Naive thymus-derived CD8-positive, alpha-beta T cell (primary cell): ENCODE data around the gene SYK. TPM values are rescaled to one million over a fixed set of nuclear protein-coding genes. Genes with fewer than 3 reads are reported as not detected.
A peak's percentile ranks its signal among the peaks of the same experiment; 100 is the strongest.

Experiments used
- ATAC-seq, 2 donors: fragments of 150-1000 bp; cut with Tn5 transposase in 1 of 2; sonication (Bioruptor Pico), chemical (Tn5 transposase) in 1 of 2; 1 replicate in 1 of 2; 2 replicates in 1 of 2; pipeline ENCODE4 v1.10.0; 2021; ENCODE audit warnings: mild to moderate bottlenecking in 2 of 2, moderate library complexity in 2 of 2
- POLR2A ChIA-PET: fragments of 350-600 bp; sonication (Branson Sonifier 250); formaldehyde crosslinking; loops from one replicate; lab custom pipeline; 2021; ENCODE audit warnings: antibody characterized with exemption; lab: Charles Lee
- DNase-seq, 10 donors: peaks; one replicate each; pipeline versions ENCODE4 v3.0.0 to v3.0.0-alpha.2; 2020 to 2022
- H3K27ac Mint-ChIP-seq, 10 donors: one replicate each; pipeline ENCODE4 v1.8.0; 2020 to 2022; ENCODE audit warnings: mild to moderate bottlenecking in 10 of 10, mixed read lengths in 10 of 10, moderate library complexity in 4 of 10, inconsistent platforms in 1 of 10
- H3K27me3 Mint-ChIP-seq, 5 donors: one replicate each; pipeline ENCODE4 v1.8.0; 2021 to 2022; ENCODE audit warnings: mixed read lengths in 5 of 5
- H3K36me3 Mint-ChIP-seq, 3 donors: one replicate each; pipeline ENCODE4 v1.8.0; 2020 to 2022; ENCODE audit warnings: mixed read lengths in 3 of 3, mild to moderate bottlenecking in 2 of 3, inconsistent platforms in 1 of 3
- H3K4me1 Mint-ChIP-seq, 4 donors: one replicate each; pipeline ENCODE4 v1.8.0; 2021 to 2022; ENCODE audit warnings: mixed read lengths in 4 of 4
- H3K4me3 Mint-ChIP-seq, 10 donors: one replicate each; pipeline ENCODE4 v1.8.0; 2020 to 2022; ENCODE audit warnings: mild to moderate bottlenecking in 10 of 10, mixed read lengths in 10 of 10, moderate library complexity in 6 of 10, inconsistent platforms in 1 of 10
- H3K9me3 Mint-ChIP-seq, 9 donors: one replicate each; pipeline ENCODE4 v1.8.0; 2020 to 2022; ENCODE audit warnings: mixed read lengths in 9 of 9, mild to moderate bottlenecking in 3 of 9, inconsistent platforms in 1 of 9, moderate library complexity in 1 of 9
- polyA plus RNA-seq, 3 donors: library from polyadenylated mRNA; unstranded; fragments of 300-500 nt; fragmentation: Illumina TruSeq; gene quantifications; one replicate each; pipeline ENCODE4 v1.2.3, GENCODE V29; 2021
- total RNA-seq, 8 experiments: library from RNA in 2 of 8; stranded (reverse) in 2 of 8; gene quantifications; one replicate each; pipeline ENCODE4 v1.2.3 and lab custom pipeline; 2021 to 2026

Gene SYK
- total and polyA plus RNA-seq, 5 experiments from 2014 or later, result 0.25 to 9.4 (median 0.54) TPM

DNA sequence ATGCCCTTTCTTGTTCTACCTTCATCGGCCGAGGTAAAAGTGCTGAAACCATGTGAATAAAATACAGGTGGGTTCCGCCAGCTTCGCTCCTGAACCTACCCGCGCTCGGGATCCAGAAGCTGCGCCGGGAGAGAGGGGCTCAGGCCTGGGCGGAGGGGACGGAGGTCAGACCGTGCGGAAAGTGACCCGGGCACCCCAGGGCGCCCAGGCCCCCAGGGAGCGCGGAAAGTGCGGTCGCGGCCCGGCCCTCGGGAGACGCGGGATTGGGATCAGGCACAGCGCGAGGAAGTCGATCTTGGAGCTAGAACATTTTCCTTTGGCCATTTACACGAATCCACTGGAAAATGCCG lies 329 bp downstream of the SYK start:
- H3K27me3 Mint-ChIP-seq, result peaks cover 31 to 97% (median 52%) of the 10 kb centered on the region in 5 donors
- H3K36me3 Mint-ChIP-seq, result no peaks in the 10 kb centered on the region
- POLR2A ChIA-PET, result interaction anchor here (0.6 kb wide), 1 partner anchor 35 kb away, joined by 3 read pairs; no protein-coding TSS in a partner anchor
- peaks cover 0 to 2% (median 0%) of the 10 kb centered on the region in 9 donors for H3K9me3 Mint-ChIP-seq
- no peak for ATAC-seq
- peaks cover 0 to 54% (median 6%) of the 10 kb centered on the region in 4 donors for H3K4me1 Mint-ChIP-seq
- peak overlapping the region in 9 of 10 donors; percentile 11 to 83 (median 70) for H3K4me3 Mint-ChIP-seq
- no peak for DNase-seq
- H3K27ac Mint-ChIP-seq, result peak overlapping the region in 1 of 10 donors; percentile 57

GRCh38 chr9:90802386-90802985 lies 867 bp downstream of the SYK start:
- Mint-ChIP-seq H3K4me1 (peaks cover 0 to 60% (median 6%) of the 10 kb centered on the region in 4 donors), H3K27ac (peak overlapping the region in 1 of 10 donors; percentile 68), H3K9me3 (peaks cover 0 to 2% (median 0%) of the 10 kb centered on the region in 9 donors), H3K4me3 (peak overlapping the region in 6 of 10 donors; percentile 68 to 83 (median 76)), H3K27me3 (peaks cover 28 to 94% (median 51%) of the 10 kb centered on the region in 5 donors), H3K36me3 (no peaks in the 10 kb centered on the region)
- DNase-seq, result no peak
- no peak for ATAC-seq
- POLR2A ChIA-PET, result interaction anchor here (0.6 kb wide), 1 partner anchor 36 kb away, joined by 3 read pairs; no protein-coding TSS in a partner anchor

GRCh38 chr9:90803860-90804593 lies 2.4 kb downstream of the SYK start:
- Mint-ChIP-seq H3K4me1 (peaks cover 0 to 75% (median 6%) of the 10 kb centered on the region in 4 donors), H3K4me3 (peak overlapping the region in 1 of 10 donors; percentile 55), H3K36me3 (no peaks in the 10 kb centered on the region), H3K9me3 (no peaks in the 10 kb centered on the region), H3K27me3 (peaks cover 26 to 95% (median 55%) of the 10 kb centered on the region in 5 donors), H3K27ac (peak overlapping the region in 1 of 10 donors; percentile 68)
- ATAC-seq, result no peak
- POLR2A ChIA-PET, result no interaction called here
- no peak for DNase-seq

DNA sequence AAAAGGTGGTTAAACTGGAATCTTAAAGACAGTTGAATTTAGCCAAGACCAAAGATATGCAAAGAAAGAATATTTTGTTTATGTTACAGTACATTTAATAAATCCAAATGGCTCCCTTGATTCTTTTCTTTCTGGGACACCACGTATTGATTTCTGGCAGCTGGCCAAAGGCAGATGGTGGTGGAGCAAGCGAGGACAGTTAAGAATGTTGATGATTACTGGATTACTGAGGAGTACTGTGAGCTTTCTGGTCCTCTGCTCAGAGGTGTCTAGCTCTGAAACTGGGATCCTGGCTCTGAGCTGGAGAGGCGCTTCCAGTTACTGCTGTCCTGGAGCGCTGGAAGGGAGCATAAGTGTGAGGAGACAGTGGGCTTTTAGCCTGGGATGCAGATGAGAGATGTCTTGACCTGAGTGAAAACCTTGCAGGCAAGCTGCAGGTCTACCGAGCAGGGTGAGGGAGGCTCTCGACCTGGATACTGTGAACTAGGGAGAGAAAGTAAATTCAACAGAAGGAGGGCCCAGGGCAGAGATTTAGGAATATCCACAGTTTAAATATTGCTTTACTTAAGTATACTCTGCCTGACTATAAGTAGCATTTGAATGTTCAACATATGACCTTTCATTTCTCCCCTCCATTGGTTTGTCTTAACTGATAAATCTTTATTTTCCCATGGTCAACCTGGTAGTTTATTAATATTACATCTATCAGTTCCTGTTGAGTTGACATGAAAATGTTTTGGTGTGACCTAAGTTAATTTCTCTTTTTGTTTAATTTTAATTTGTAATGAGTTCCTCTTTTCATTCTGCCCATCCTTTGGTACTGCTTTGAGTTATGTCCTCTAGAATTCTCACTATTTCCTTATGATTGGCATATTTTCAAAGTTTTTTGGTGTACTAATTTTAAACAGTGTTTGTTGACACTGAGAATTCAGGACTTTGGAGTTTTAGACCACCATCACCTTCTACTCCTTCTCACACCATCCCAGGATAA lies 3.7 kb downstream of the SYK start:
- DNase-seq, result no peak
- peaks cover 0 to 85% (median 6%) of the 10 kb centered on the region in 4 donors for H3K4me1 Mint-ChIP-seq
- peak overlapping the region in 1 of 10 donors; percentile 21 for H3K27ac Mint-ChIP-seq
- peaks cover 27 to 95% (median 54%) of the 10 kb centered on the region in 5 donors for H3K27me3 Mint-ChIP-seq
- H3K36me3 Mint-ChIP-seq, result no peaks in the 10 kb centered on the region
- H3K9me3 Mint-ChIP-seq, result no peaks in the 10 kb centered on the region
- H3K4me3 Mint-ChIP-seq, result peak overlapping the region in 1 of 10 donors; percentile 33
- POLR2A ChIA-PET, result no interaction called here
- ATAC-seq, result no peak

- Mint-ChIP-seq H3K4me3 (no peak overlapping the region), H3K9me3 (no peaks in the 10 kb centered on the region), H3K4me1 (peaks cover 0 to 88% (median 2%) of the 10 kb centered on the region in 4 donors), H3K27me3 (peaks cover 27 to 85% (median 44%) of the 10 kb centered on the region in 5 donors), H3K36me3 (no peaks in the 10 kb centered on the region), H3K27ac (no peak overlapping the region)
- DNase-seq (no peak), ATAC-seq (no peak)
- POLR2A ChIA-PET, result no interaction called here
Observed at GRCh38 chr9:90807006-90807405, 5.4 kb downstream of the SYK start.

- Mint-ChIP-seq H3K9me3 (no peaks in the 10 kb centered on the region), H3K27me3 (peaks cover 17 to 71% (median 33%) of the 10 kb centered on the region in 5 donors), H3K27ac (peak overlapping the region in 1 of 10 donors; percentile 20), H3K4me1 (peaks cover 0 to 79% (median 0%) of the 10 kb centered on the region in 4 donors), H3K36me3 (no peaks in the 10 kb centered on the region), H3K4me3 (peak overlapping the region in 1 of 10 donors; percentile 56)
- DNase-seq (no peak), ATAC-seq (no peak)
- POLR2A ChIA-PET, result no interaction called here
Observed at GRCh38 chr9:90808398-90808797, 6.8 kb downstream of the SYK start.

- ATAC-seq, result no peak
- no peak for DNase-seq
Observed at GRCh38 chr9:90808890-90809685, 7.5 kb downstream of the SYK start.

DNA sequence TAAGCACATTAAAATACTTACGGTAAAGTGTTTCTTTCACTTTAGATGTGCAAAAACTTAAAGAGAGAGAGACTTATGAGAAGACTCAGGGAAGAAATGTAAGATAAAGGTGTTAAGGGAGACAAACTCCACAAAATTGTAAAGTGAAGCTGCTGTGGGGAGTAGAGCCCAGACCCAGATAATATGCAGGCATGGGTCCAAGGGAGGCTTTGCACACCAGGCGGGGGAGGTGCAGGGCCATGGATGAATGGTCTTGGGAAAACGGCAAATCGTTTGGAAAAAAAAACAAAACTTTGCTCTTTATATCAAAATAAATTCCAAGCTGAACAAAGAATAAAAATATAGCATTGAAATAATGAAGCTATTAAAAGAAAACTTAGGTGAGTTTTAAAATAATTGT lies 9.1 kb downstream of the SYK start:
- H3K27ac Mint-ChIP-seq, result no peak overlapping the region
- POLR2A ChIA-PET, result no interaction called here
- no peaks in the 10 kb centered on the region for H3K36me3 Mint-ChIP-seq
- peaks cover 14 to 49% (median 29%) of the 10 kb centered on the region in 5 donors for H3K27me3 Mint-ChIP-seq
- H3K4me1 Mint-ChIP-seq, result peaks cover 6 to 76% (median 12%) of the 10 kb centered on the region in 4 donors
- no peaks in the 10 kb centered on the region for H3K9me3 Mint-ChIP-seq
- DNase-seq (no peak), ATAC-seq (no peak)
- no peak overlapping the region for H3K4me3 Mint-ChIP-seq

More at GRCh38 chr9:90808890-90809685, 7.5 kb downstream of the SYK start:
- no peaks in the 10 kb centered on the region for H3K36me3 Mint-ChIP-seq
- no peaks in the 10 kb centered on the region for H3K9me3 Mint-ChIP-seq
- H3K4me3 Mint-ChIP-seq, result peak overlapping the region in 1 of 10 donors; percentile 56
- H3K27ac Mint-ChIP-seq, result peak overlapping the region in 1 of 10 donors; percentile 20
- peaks cover 0 to 77% (median 0%) of the 10 kb centered on the region in 4 donors for H3K4me1 Mint-ChIP-seq
- peaks cover 17 to 64% (median 33%) of the 10 kb centered on the region in 5 donors for H3K27me3 Mint-ChIP-seq
- POLR2A ChIA-PET, result no interaction called here

DNA sequence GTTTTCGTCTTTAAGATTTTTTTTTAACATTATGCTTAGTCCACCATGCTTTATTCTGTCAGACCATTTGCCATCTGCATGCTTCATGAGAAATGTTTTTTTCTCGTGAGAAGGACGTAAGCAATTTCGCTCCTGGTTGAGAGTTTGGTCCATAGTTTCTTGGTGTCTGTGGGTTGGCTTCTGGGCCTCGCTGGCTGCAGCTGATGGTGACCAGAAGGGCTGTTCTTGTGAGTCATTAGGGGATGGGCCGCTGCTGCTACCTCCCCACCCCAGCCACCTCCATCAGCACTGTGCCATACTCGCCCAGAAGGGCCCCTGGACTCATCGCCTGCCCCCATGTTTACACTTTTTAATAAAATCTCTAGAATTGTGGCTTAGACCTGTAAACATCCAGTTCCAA lies 11.4 kb downstream of the SYK start:
- ATAC-seq (no peak), DNase-seq (no peak)
- peaks cover 10 to 29% (median 23%) of the 10 kb centered on the region in 5 donors for H3K27me3 Mint-ChIP-seq
- H3K36me3 Mint-ChIP-seq, result peaks cover 0 to 5% (median 0%) of the 10 kb centered on the region in 3 donors
- no peak overlapping the region for H3K27ac Mint-ChIP-seq
- no peak overlapping the region for H3K4me3 Mint-ChIP-seq
- peaks cover 0 to 5% (median 0%) of the 10 kb centered on the region in 9 donors for H3K9me3 Mint-ChIP-seq
- POLR2A ChIA-PET, result no interaction called here
- H3K4me1 Mint-ChIP-seq, result peaks cover 6 to 65% (median 15%) of the 10 kb centered on the region in 4 donors

- peaks cover 0 to 5% (median 0%) of the 10 kb centered on the region in 9 donors for H3K9me3 Mint-ChIP-seq
- H3K27me3 Mint-ChIP-seq, result peaks cover 9 to 24% (median 18%) of the 10 kb centered on the region in 5 donors
- no peak for DNase-seq
- H3K36me3 Mint-ChIP-seq, result peaks cover 0 to 5% (median 0%) of the 10 kb centered on the region in 3 donors
- no peak overlapping the region for H3K4me3 Mint-ChIP-seq
- peaks cover 6 to 60% (median 15%) of the 10 kb centered on the region in 4 donors for H3K4me1 Mint-ChIP-seq
- no peak for ATAC-seq
- H3K27ac Mint-ChIP-seq, result no peak overlapping the region
- POLR2A ChIA-PET, result no interaction called here
Observed at GRCh38 chr9:90813523-90813922, 11.9 kb downstream of the SYK start.

- ATAC-seq (no peak), DNase-seq (no peak)
- Mint-ChIP-seq H3K4me1 (peaks cover 6 to 52% (median 15%) of the 10 kb centered on the region in 4 donors), H3K9me3 (peaks cover 0 to 5% (median 0%) of the 10 kb centered on the region in 9 donors), H3K36me3 (peaks cover 0 to 5% (median 0%) of the 10 kb centered on the region in 3 donors), H3K27ac (peak overlapping the region in 3 of 10 donors; percentile 27 to 87 (median 28)), H3K4me3 (no peak overlapping the region), H3K27me3 (peaks cover 6 to 16% (median 11%) of the 10 kb centered on the region in 5 donors)
- POLR2A ChIA-PET, result no interaction called here
Observed at GRCh38 chr9:90814355-90814754, 12.7 kb downstream of the SYK start.
